B cell (primary cell): ENCODE results near the gene ZNF791. TPM values are rescaled to one million over a fixed set of nuclear protein-coding genes. Genes with fewer than 3 reads are reported as not detected.

ENCODE experiments used
- ATAC-seq: fragments of 200-7000 bp; cut with Tn5 transposase; one replicate; pipeline ENCODE4 v1.10.0; 2021; ENCODE audit warnings: low read depth, mild to moderate bottlenecking, moderate number of reproducible peaks, moderate library complexity
- CTCF ChIA-PET: fragments of 350-600 bp; sonication (Branson Sonifier 250); formaldehyde crosslinking; loops from one replicate; lab custom pipeline; 2021; ENCODE audit warnings: antibody characterized with exemption, inconsistent platforms; lab: Charles Lee
- POLR2A ChIA-PET: fragments of 350-600 bp; sonication (Branson Sonifier 250); formaldehyde crosslinking; loops from one replicate; lab custom pipeline; 2021; ENCODE audit warnings: antibody characterized with exemption; lab: Charles Lee
- DNase-seq: peaks from one replicate; pipeline ENCODE4 v3.0.0; 2013
- H2AFZ ChIP-seq: 2 replicates; pipeline ENCODE4 v1.6.1; 2012; ENCODE audit warnings: mild to moderate bottlenecking, low read depth, low read length; ENCODE audit not compliant: insufficient read depth, poor library complexity, severe bottlenecking
- H3K27ac ChIP-seq, 2 donors: 1 replicate in 1 of 2; 2 replicates in 1 of 2; pipeline ENCODE4 v1.5.1; 2012 to 2013; ENCODE audit warnings: low read length in 2 of 2, mild to moderate bottlenecking in 2 of 2, moderate library complexity in 1 of 2
- H3K27me3 ChIP-seq, 4 experiments: fragments of 200-600 bp in 1 of 4; sonication (generic) in 1 of 4; replicated peaks in 1 of 4; 1 replicate in 2 of 4; 2 replicates in 2 of 4; pipeline versions ENCODE4 v1.6.1 to v1.7.0; 2013 to 2016; ENCODE audit warnings: low read length in 3 of 4, mild to moderate bottlenecking in 2 of 4, mixed read lengths in 1 of 4, moderate library complexity in 1 of 4; ENCODE audit not compliant: insufficient read depth in 4 of 4, control insufficient read depth in 3 of 4; ENCODE audit errors: control extremely low read depth in 1 of 4
- H3K36me3 ChIP-seq, 2 experiments: replicated peaks in 1 of 2; 1 replicate in 1 of 2; 2 replicates in 1 of 2; pipeline versions ENCODE4 v1.6.1 to v1.7.1; 2013; ENCODE audit warnings: low read length in 1 of 2; ENCODE audit not compliant: insufficient read depth in 2 of 2, control insufficient read depth in 1 of 2; ENCODE audit errors: control extremely low read depth in 1 of 2, extremely low read depth in 1 of 2
- H3K4me1 ChIP-seq, 2 donors: fragments of 200-600 bp in 1 of 2; sonication (generic) in 1 of 2; 1 replicate in 1 of 2; 2 replicates in 1 of 2; pipeline versions ENCODE4 v1.5.1 to v1.6.1; 2013 to 2017; ENCODE audit warnings: low read length in 2 of 2; ENCODE audit not compliant: control insufficient read depth in 2 of 2, insufficient read depth in 2 of 2
- H3K4me2 ChIP-seq: replicated peaks from 2 replicates; pipeline ENCODE3; 2012; ENCODE audit warnings: mild to moderate bottlenecking, low read depth, low read length; ENCODE audit not compliant: poor library complexity, severe bottlenecking
- H3K4me3 ChIP-seq, 5 experiments: fragments of 200-600 bp in 1 of 5; sonication (generic) in 1 of 5; 1 replicate in 3 of 5; 2 replicates in 2 of 5; pipeline versions ENCODE4 v1.5.1 to v1.7.0; 2011 to 2016; ENCODE audit warnings: low read length in 4 of 5, mild to moderate bottlenecking in 4 of 5, low read depth in 2 of 5, control low read depth in 1 of 5, moderate library complexity in 1 of 5; ENCODE audit not compliant: insufficient read depth in 1 of 5; ENCODE audit errors: control extremely low read depth in 1 of 5, extremely low read depth in 1 of 5
- H3K79me2 ChIP-seq: fragments of 200-600 bp; sonication (generic); one replicate; pipeline ENCODE4 v1.6.0; 2016; ENCODE audit warnings: low read length; ENCODE audit not compliant: control insufficient read depth, insufficient read depth
- H3K9ac ChIP-seq: fragments of 200-600 bp; sonication (generic); 2 replicates; pipeline ENCODE4 v1.6.1; 2017; ENCODE audit warnings: mild to moderate bottlenecking, low read length, moderate library complexity
- H3K9me3 ChIP-seq, 3 donors: one replicate each; pipeline versions ENCODE4 v1.6.1 to v1.7.1; 2013; ENCODE audit warnings: low read length in 2 of 3; ENCODE audit not compliant: control insufficient read depth in 2 of 3, insufficient read depth in 1 of 3; ENCODE audit errors: control extremely low read depth in 1 of 3
- H4K20me1 ChIP-seq: 2 replicates; pipeline ENCODE4 v1.6.0; 2012; ENCODE audit warnings: mild to moderate bottlenecking, low read length; ENCODE audit not compliant: insufficient read depth, control insufficient read depth, poor library complexity, severe bottlenecking
- H3K27ac Mint-ChIP-seq: one replicate; pipeline ENCODE4 v1.8.0; 2021; ENCODE audit warnings: mixed read lengths
- H3K27me3 Mint-ChIP-seq: one replicate; pipeline ENCODE4 v1.8.0; 2021; ENCODE audit warnings: mixed read lengths
- H3K4me1 Mint-ChIP-seq: one replicate; pipeline ENCODE4 v1.8.0; 2021; ENCODE audit warnings: mixed read lengths
- H3K4me3 Mint-ChIP-seq: one replicate; pipeline ENCODE4 v1.8.0; 2021; ENCODE audit warnings: mixed read lengths
- H3K9me3 Mint-ChIP-seq: one replicate; pipeline ENCODE4 v1.8.0; 2022; ENCODE audit warnings: mixed read lengths; ENCODE audit not compliant: insufficient read depth
- CTCF ChIP-seq: fragments of 200-600 bp; IDR thresholded peaks from one replicate; pipeline ENCODE4 v1.8.0; 2022; ENCODE audit warnings: antibody characterized with exemption, mild to moderate bottlenecking
- EZH2 ChIP-seq: IDR thresholded peaks from 2 replicates; pipeline ENCODE4 v1.6.1; 2012; ENCODE audit warnings: borderline replicate concordance, low read depth, mild to moderate bottlenecking, moderate library complexity, low read length; ENCODE audit not compliant: insufficient read depth, poor library complexity, severe bottlenecking
- WGBS: methylation state at CpG from one replicate; pipeline ENCODE4 v1.1.5; 2013; ENCODE audit warnings: missing lambda C conversion rate; ENCODE audit not compliant: insufficient coverage; 5-methylcytosine and 5-hydroxymethylcytosine counted together
- intact Hi-C: fragments of 100-400 bp; cut with micrococcal nuclease; formaldehyde crosslinking; loops from one replicate; pipeline ENCODE4 v1.10.0; 2022
- polyA plus RNA-seq: library from polyadenylated mRNA; depleted of rRNA; stranded (reverse); fragments of >200 nt; gene quantifications from 2 replicates; pipeline ENCODE4 v1.2.3, GENCODE V29; 2012
- total RNA-seq, 2 donors: library from RNA; stranded (reverse); fragments of 120-200 nt in 1 of 2; gene quantifications; 1 replicate in 1 of 2; 2 replicates in 1 of 2; pipeline versions ENCODE4 v1.2.3 to v1.2.4, GENCODE V29; 2013 to 2022

Gene ZNF791
- total and polyA plus RNA-seq, 2 donors (not counting 1 experiment from before 2014, with no cell fraction given): 17.5 to 57.9 TPM

- peak overlapping the region; percentile 97 for H3K9ac ChIP-seq
- Mint-ChIP-seq H3K4me3 (peak overlapping the region; percentile 98), H3K9me3 (no peaks in the 10 kb centered on the region), H3K27ac (peak overlapping the region; percentile 97), H3K4me1 (peaks cover 67% of the 10 kb centered on the region), H3K27me3 (no peaks in the 10 kb centered on the region)
- no peaks in the 10 kb centered on the region for H3K27me3 ChIP-seq
- ChIA-PET CTCF (interaction anchor here (0.7 to 3.2 kb wide), 8 partner anchors 11 to 183 kb away, joined by 3 to 14 read pairs (median 4); partner anchors contain the start of gene DHPS), POLR2A (interaction anchor here (0.5 to 3.7 kb wide), 14 partner anchors 13 to 265 kb away, joined by 3 to 16 read pairs (median 4); partner anchors contain the start of genes DHPS, FBXW9, ZNF490 and ZNF564)
- TF ChIP-seq EZH2: no peak
- TF ChIP-seq CTCF: no peak
- H3K9me3 ChIP-seq: no peaks in the 10 kb centered on the region
- peaks cover 37 to 59% of the 10 kb centered on the region in 2 donors for H3K4me1 ChIP-seq
- peak overlapping the region; percentile 84 to 99 (median 94) for H3K4me3 ChIP-seq
- intact Hi-C loops: loop anchor here (1.0 to 5.0 kb wide), 5 partner anchors 25 to 223 kb away; partner anchors contain the start of genes FBXW9, TNPO2 and ZNF443
- DNase-seq: peak; percentile 78
- peak overlapping the region; percentile 95 to 99 for H3K27ac ChIP-seq
- H3K36me3 ChIP-seq: peaks cover 0 to 45% of the 10 kb centered on the region in 2 experiments
- H3K4me2 ChIP-seq: peak overlapping the region; percentile 88
- peaks cover 91% of the 10 kb centered on the region for H3K79me2 ChIP-seq
- peaks cover 36% of the 10 kb centered on the region for H4K20me1 ChIP-seq
- peak; percentile 28 for ATAC-seq
- 0% methylated on average over 1 of the region's 12 CpGs for WGBS
- H2AFZ ChIP-seq: peak overlapping the region; percentile 79
These were observed 55.0 kb downstream of the ZNF791 start for GRCh38 chr19:12665671-12666264.
